HUDEP-2 (cell line): ENCODE results near the gene CAPRIN2.

Source experiments
- DNase-seq, 76 experiments: peaks; one replicate each; lab custom pipeline; 2025; ENCODE audit not compliant: unreplicated experiment in 76 of 76; lab: John Stamatoyannopoulos, UW

The CAPRIN2 gene

GRCh38 chr12:30754750-30755394 is at the start of gene CAPRIN2:
Gene CAPRIN2 (minus strand): TSS chr12:30754951. CDS start chr12:30753520, 1,431 bp downstream.
- DNase-seq: peak; percentile 37 to 97 (median 93)

- peak in 1 of 76 experiments; percentile 19 for DNase-seq
These were observed 42.9 kb upstream of the CAPRIN2 start for GRCh38 chr12:30797689-30798088.

GRCh38 chr12:30796891-30797371 is 42.2 kb upstream of the CAPRIN2 start:
- no peak for DNase-seq

GRCh38 chr12:30796313-30796780 is 41.6 kb upstream of the CAPRIN2 start:
- DNase-seq: peak in 1 of 76 experiments; percentile 32

GRCh38 chr12:30795410-30796312 is 40.9 kb upstream of the CAPRIN2 start:
- DNase-seq: peak in 38 of 76 experiments; percentile 9 to 63 (median 30)

- DNase-seq: peak in 18 of 76 experiments; percentile 8 to 63 (median 26)
These were observed 40.0 kb upstream of the CAPRIN2 start for GRCh38 chr12:30794591-30795409.

- DNase-seq: no peak
These were observed 39.3 kb upstream of the CAPRIN2 start for GRCh38 chr12:30794020-30794419.

- DNase-seq: peak in 1 of 76 experiments; percentile 11
These were observed 38.1 kb upstream of the CAPRIN2 start for GRCh38 chr12:30792648-30793499.

- no peak for DNase-seq
These were observed 37.3 kb upstream of the CAPRIN2 start for GRCh38 chr12:30792085-30792484.

GRCh38 chr12:30788754-30789153 is 34.0 kb upstream of the CAPRIN2 start:
- no peak for DNase-seq

GRCh38 chr12:30785630-30786029 is 30.9 kb upstream of the CAPRIN2 start:
- DNase-seq: no peak

GRCh38 chr12:30784508-30784907 is 29.8 kb upstream of the CAPRIN2 start:
- no peak for DNase-seq

- DNase-seq: no peak
These were observed 29.2 kb upstream of the CAPRIN2 start for GRCh38 chr12:30783946-30784345.

- DNase-seq: no peak
These were observed 27.8 kb upstream of the CAPRIN2 start for GRCh38 chr12:30782316-30783173.

GRCh38 chr12:30779578-30779977 is 24.8 kb upstream of the CAPRIN2 start:
- DNase-seq: no peak

- peak in 1 of 76 experiments; percentile 12 for DNase-seq
These were observed 24.4 kb upstream of the CAPRIN2 start for GRCh38 chr12:30779178-30779577.

- DNase-seq: no peak
These were observed 19.8 kb upstream of the CAPRIN2 start for GRCh38 chr12:30774599-30774998.

- no peak for DNase-seq
These were observed 15.1 kb upstream of the CAPRIN2 start for GRCh38 chr12:30769802-30770201.

GRCh38 chr12:30764251-30764650 is 9.5 kb upstream of the CAPRIN2 start:
- no peak for DNase-seq
